Measurements from ENCODE around the gene CDC42EP4.

The CDC42EP4 gene

GRCh38 chr17:73356561-73357170 lies 44.9 kb upstream of the CDC42EP4 start:
- H3K9ac ChIP-seq (ENCODE audit: low read depth, low read length): no peak overlapping the region
- no peaks in the 10 kb centered on the region for H4K20me1 ChIP-seq (ENCODE audit: insufficient read depth, low read length)
- H2AFZ ChIP-seq (ENCODE audit: low read depth, low read length): no peak overlapping the region
- H3K4me1 ChIP-seq (ENCODE audit: insufficient read depth, low read length): no peaks in the 10 kb centered on the region
- no peak overlapping the region for H3K27ac ChIP-seq (ENCODE audit: low read length)
- no peaks in the 10 kb centered on the region for H3K36me3 ChIP-seq (ENCODE audit: insufficient read depth, low read length)
- no peaks in the 10 kb centered on the region for H3K79me2 ChIP-seq (ENCODE audit: insufficient read depth, low read length)
- H3K9me3 ChIP-seq (ENCODE audit: insufficient read depth, low read length, severe bottlenecking): no peaks in the 10 kb centered on the region
- H3K4me3 ChIP-seq (ENCODE audit: low read depth in 1 of 2, low read length in 2 of 2): no peak overlapping the region
- TF ChIP-seq EZH2 (IDR thresholded peaks at IDR 0.05; ENCODE audit: borderline replicate concordance, low read depth, low read length, severe bottlenecking): no peak
- TF ChIP-seq, protein P1, sequence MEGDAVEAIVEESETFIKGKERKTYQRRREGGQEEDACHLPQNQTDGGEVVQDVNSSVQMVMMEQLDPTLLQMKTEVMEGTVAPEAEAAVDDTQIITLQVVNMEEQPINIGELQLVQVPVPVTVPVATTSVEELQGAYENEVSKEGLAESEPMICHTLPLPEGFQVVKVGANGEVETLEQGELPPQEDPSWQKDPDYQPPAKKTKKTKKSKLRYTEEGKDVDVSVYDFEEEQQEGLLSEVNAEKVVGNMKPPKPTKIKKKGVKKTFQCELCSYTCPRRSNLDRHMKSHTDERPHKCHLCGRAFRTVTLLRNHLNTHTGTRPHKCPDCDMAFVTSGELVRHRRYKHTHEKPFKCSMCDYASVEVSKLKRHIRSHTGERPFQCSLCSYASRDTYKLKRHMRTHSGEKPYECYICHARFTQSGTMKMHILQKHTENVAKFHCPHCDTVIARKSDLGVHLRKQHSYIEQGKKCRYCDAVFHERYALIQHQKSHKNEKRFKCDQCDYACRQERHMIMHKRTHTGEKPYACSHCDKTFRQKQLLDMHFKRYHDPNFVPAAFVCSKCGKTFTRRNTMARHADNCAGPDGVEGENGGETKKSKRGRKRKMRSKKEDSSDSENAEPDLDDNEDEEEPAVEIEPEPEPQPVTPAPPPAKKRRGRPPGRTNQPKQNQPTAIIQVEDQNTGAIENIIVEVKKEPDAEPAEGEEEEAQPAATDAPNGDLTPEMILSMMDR (IDR thresholded peaks at IDR 0.05; ENCODE audit: borderline replicate concordance, extremely low read depth, low read length, poor library complexity, severe bottlenecking): no peak
- H3K27me3 ChIP-seq (ENCODE audit: insufficient read depth, low read length, poor library complexity): no peaks in the 10 kb centered on the region
- no peak for DNase-seq
- no peak overlapping the region for H3K4me2 ChIP-seq (ENCODE audit: insufficient read depth, low read length)
- ATAC-seq (ENCODE audit: insufficient read depth, low read depth): no peak

GRCh38 chr17:73354423-73355284 lies 42.9 kb upstream of the CDC42EP4 start:
- H3K9ac ChIP-seq (ENCODE audit: low read depth, low read length): no peak overlapping the region
- H3K79me2 ChIP-seq (ENCODE audit: insufficient read depth, low read length): no peaks in the 10 kb centered on the region
- H3K4me1 ChIP-seq (ENCODE audit: insufficient read depth, low read length): no peaks in the 10 kb centered on the region
- H2AFZ ChIP-seq (ENCODE audit: low read depth, low read length): no peak overlapping the region
- no peaks in the 10 kb centered on the region for H4K20me1 ChIP-seq (ENCODE audit: insufficient read depth, low read length)
- DNase-seq (no peak), ATAC-seq (ENCODE audit: insufficient read depth, low read depth) (no peak)
- no peak overlapping the region for H3K4me3 ChIP-seq (ENCODE audit: low read depth in 1 of 2, low read length in 2 of 2)
- H3K36me3 ChIP-seq (ENCODE audit: insufficient read depth, low read length): no peaks in the 10 kb centered on the region
- H3K4me2 ChIP-seq (ENCODE audit: insufficient read depth, low read length): no peak overlapping the region
- no peaks in the 10 kb centered on the region for H3K9me3 ChIP-seq (ENCODE audit: insufficient read depth, low read length, severe bottlenecking)
- H3K27ac ChIP-seq (ENCODE audit: low read length): no peak overlapping the region
- TF ChIP-seq, protein P1 (IDR thresholded peaks at IDR 0.05; ENCODE audit: borderline replicate concordance, extremely low read depth, low read length, poor library complexity, severe bottlenecking): no peak
- H3K27me3 ChIP-seq (ENCODE audit: insufficient read depth, low read length, poor library complexity): no peaks in the 10 kb centered on the region

DNA sequence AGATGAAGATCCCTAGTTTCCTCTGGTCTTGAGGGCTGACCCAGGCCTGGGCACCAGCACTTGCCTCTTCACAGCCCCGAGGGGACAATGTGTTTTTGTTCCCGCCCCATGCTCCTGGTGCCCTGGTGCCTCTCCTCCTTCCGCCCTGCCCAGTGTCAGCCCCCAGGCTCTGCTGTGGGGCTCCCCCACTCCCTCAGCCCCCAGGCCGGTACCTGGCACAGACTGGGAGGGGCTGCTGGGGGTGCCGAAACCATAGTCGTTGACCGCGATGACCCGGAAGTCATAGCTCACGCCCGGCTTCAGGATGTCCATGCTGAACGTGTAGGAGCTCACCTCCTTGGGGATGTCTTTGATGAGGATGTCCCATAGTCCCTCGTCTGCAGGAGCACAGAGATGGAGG lies 40.5 kb upstream of the CDC42EP4 start:
- H3K9ac ChIP-seq (ENCODE audit: low read depth, low read length): no peak overlapping the region
- no peak overlapping the region for H3K4me2 ChIP-seq (ENCODE audit: insufficient read depth, low read length)
- no peaks in the 10 kb centered on the region for H3K36me3 ChIP-seq (ENCODE audit: insufficient read depth, low read length)
- H4K20me1 ChIP-seq (ENCODE audit: insufficient read depth, low read length): no peaks in the 10 kb centered on the region
- no peaks in the 10 kb centered on the region for H3K27me3 ChIP-seq (ENCODE audit: insufficient read depth, low read length, poor library complexity)
- no peaks in the 10 kb centered on the region for H3K79me2 ChIP-seq (ENCODE audit: insufficient read depth, low read length)
- no peak overlapping the region for H3K27ac ChIP-seq (ENCODE audit: low read length)
- ATAC-seq (ENCODE audit: insufficient read depth, low read depth) (no peak), DNase-seq (no peak)
- H3K4me3 ChIP-seq (ENCODE audit: low read depth in 1 of 2, low read length in 2 of 2): no peak overlapping the region
- no peaks in the 10 kb centered on the region for H3K4me1 ChIP-seq (ENCODE audit: insufficient read depth, low read length)
- no peaks in the 10 kb centered on the region for H3K9me3 ChIP-seq (ENCODE audit: insufficient read depth, low read length, severe bottlenecking)
- TF ChIP-seq, protein P1 (IDR thresholded peaks at IDR 0.05; ENCODE audit: borderline replicate concordance, extremely low read depth, low read length, poor library complexity, severe bottlenecking): no peak
- no peak for TF ChIP-seq EZH2 (IDR thresholded peaks at IDR 0.05; ENCODE audit: borderline replicate concordance, low read depth, low read length, severe bottlenecking)
- H2AFZ ChIP-seq (ENCODE audit: low read depth, low read length): no peak overlapping the region

All from DND-41 (cell line).